CD4-positive, CD25-positive, alpha-beta regulatory T cell (primary cell): Measurements from ENCODE around the gene RAPGEF5. TPM values are rescaled to one million over a fixed set of nuclear protein-coding genes. Genes with fewer than 3 reads are reported as not detected.
A peak's percentile ranks its signal among the peaks of the same experiment; 100 is the strongest.

ENCODE experiments used
- ATAC-seq, 2 donors: fragments of 150-1000 bp; cut with Tn5 transposase; one replicate each; pipeline ENCODE4 v1.10.0; 2021; ENCODE audit warnings: low read depth in 2 of 2, moderate number of reproducible peaks in 2 of 2, moderate library complexity in 1 of 2
- DNase-seq, 3 donors: peaks; one replicate each; pipeline versions ENCODE4 v3.0.0 to v3.0.0-alpha.2; 2012 to 2022; ENCODE audit warnings: mixed read lengths in 1 of 3
- H3K27ac ChIP-seq: one replicate; pipeline ENCODE4 v1.7.0; 2013; ENCODE audit warnings: mild to moderate bottlenecking, low read length; ENCODE audit not compliant: insufficient read depth, poor library complexity, severe bottlenecking
- H3K27me3 ChIP-seq: one replicate; pipeline ENCODE4 v1.7.0; 2013; ENCODE audit warnings: low read length; ENCODE audit not compliant: control insufficient read depth, insufficient read depth
- H3K36me3 ChIP-seq: one replicate; pipeline ENCODE4 v1.7.0; 2013; ENCODE audit warnings: mild to moderate bottlenecking, low read length, moderate library complexity; ENCODE audit not compliant: control insufficient read depth, insufficient read depth
- H3K4me1 ChIP-seq: 2 replicates; pipeline ENCODE4 v1.7.0; 2013; ENCODE audit warnings: mild to moderate bottlenecking, low read length; ENCODE audit not compliant: insufficient read depth, control insufficient read depth, poor library complexity, severe bottlenecking
- H3K4me3 ChIP-seq: one replicate; pipeline ENCODE4 v1.7.0; 2013; ENCODE audit warnings: low read depth, mild to moderate bottlenecking, low read length, moderate library complexity
- H3K9me3 ChIP-seq, 2 experiments: 1 replicate in 1 of 2; 2 replicates in 1 of 2; pipeline ENCODE4 v1.7.0; 2013; ENCODE audit warnings: low read length in 2 of 2, mild to moderate bottlenecking in 1 of 2, moderate library complexity in 1 of 2; ENCODE audit not compliant: control insufficient read depth in 2 of 2
- H3K27ac Mint-ChIP-seq, 3 donors: one replicate each; pipeline ENCODE4 v1.8.0; 2020 to 2022; ENCODE audit warnings: mild to moderate bottlenecking in 3 of 3, mixed read lengths in 3 of 3, moderate library complexity in 2 of 3
- H3K27me3 Mint-ChIP-seq: one replicate; pipeline ENCODE4 v1.8.0; 2022; ENCODE audit warnings: mild to moderate bottlenecking, mixed read lengths
- H3K36me3 Mint-ChIP-seq: one replicate; pipeline ENCODE4 v1.8.0; 2020; ENCODE audit warnings: mixed read lengths
- H3K4me1 Mint-ChIP-seq, 4 donors: one replicate each; pipeline ENCODE4 v1.8.0; 2020 to 2022; ENCODE audit warnings: mixed read lengths in 4 of 4, mild to moderate bottlenecking in 1 of 4
- H3K4me3 Mint-ChIP-seq, 4 donors: one replicate each; pipeline ENCODE4 v1.8.0; 2020 to 2022; ENCODE audit warnings: mild to moderate bottlenecking in 4 of 4, mixed read lengths in 4 of 4, moderate library complexity in 3 of 4
- H3K9me3 Mint-ChIP-seq, 7 donors: one replicate each; pipeline ENCODE4 v1.8.0; 2020 to 2022; ENCODE audit warnings: mixed read lengths in 7 of 7, mild to moderate bottlenecking in 3 of 7, moderate library complexity in 2 of 7
- polyA plus RNA-seq, 4 donors: library from polyadenylated mRNA; unstranded; fragments of 300-500 nt; fragmentation: Illumina TruSeq; gene quantifications; one replicate each; pipeline ENCODE4 v1.2.3, GENCODE V29; 2021
- total RNA-seq: library from RNA; stranded (reverse); gene quantifications from one replicate; pipeline ENCODE4 v1.2.3, GENCODE V29; 2022

RAPGEF5 gene
- total and polyA plus RNA-seq, 5 donors from 2014 or later: not detected

DNA sequence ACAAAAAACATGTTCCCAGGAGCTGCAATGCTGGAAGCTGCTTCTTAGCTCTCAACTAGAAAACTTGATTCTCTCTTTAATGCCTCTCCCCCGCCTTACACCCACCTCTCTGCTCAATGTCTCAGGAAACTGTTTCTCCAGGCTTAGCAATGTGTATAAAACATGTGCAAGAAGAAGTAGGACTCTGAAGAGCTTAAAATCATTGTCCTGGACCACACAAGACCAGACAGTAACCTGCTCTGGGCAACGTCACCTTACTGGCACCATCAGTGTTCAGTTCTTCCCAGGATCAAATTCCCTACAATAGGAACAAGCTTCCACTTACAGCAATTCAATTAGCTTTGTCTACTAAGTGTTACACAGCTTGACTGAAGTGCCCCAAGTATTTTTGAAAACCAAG lies 104.9 kb downstream of the RAPGEF5 start:
- Histone ChIP-seq H3K27me3 (no peaks in the 10 kb centered on the region), H3K27ac (no peak overlapping the region), H3K4me1 (no peaks in the 10 kb centered on the region), H3K36me3 (no peaks in the 10 kb centered on the region), H3K4me3 (no peak overlapping the region), H3K9me3 (no peaks in the 10 kb centered on the region)
- ATAC-seq (no peak), DNase-seq (no peak)
- H3K4me1 Mint-ChIP-seq: no peaks in the 10 kb centered on the region
- H3K4me3 Mint-ChIP-seq: no peak overlapping the region
- peaks cover 0 to 3% (median 0%) of the 10 kb centered on the region in 7 donors for H3K9me3 Mint-ChIP-seq
- H3K27ac Mint-ChIP-seq: no peak overlapping the region
- no peaks in the 10 kb centered on the region for H3K36me3 Mint-ChIP-seq
- no peaks in the 10 kb centered on the region for H3K27me3 Mint-ChIP-seq

DNA sequence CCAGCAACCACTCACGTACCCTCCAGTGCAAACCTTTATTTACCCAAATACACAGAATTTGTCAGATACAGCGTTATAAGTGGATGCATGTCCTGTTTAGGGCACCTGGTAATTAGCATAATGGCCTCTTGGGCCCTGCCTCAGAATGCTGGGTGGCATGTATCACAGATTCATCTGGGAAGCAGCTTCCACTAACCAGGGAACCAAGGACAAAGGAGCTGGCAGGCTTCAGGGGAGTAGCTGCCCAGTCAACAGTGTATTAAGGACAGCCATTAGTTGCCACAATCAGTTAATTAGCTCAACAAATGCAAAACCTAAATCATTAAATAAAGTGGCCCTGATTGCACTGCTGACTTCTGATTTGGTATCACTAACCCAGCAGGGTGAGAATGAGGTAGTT lies 105.7 kb downstream of the RAPGEF5 start:
- Histone ChIP-seq H3K27me3 (no peaks in the 10 kb centered on the region), H3K27ac (no peak overlapping the region), H3K9me3 (no peaks in the 10 kb centered on the region), H3K4me1 (no peaks in the 10 kb centered on the region), H3K36me3 (no peaks in the 10 kb centered on the region), H3K4me3 (no peak overlapping the region)
- Mint-ChIP-seq H3K4me1 (no peaks in the 10 kb centered on the region), H3K27me3 (no peaks in the 10 kb centered on the region), H3K27ac (no peak overlapping the region), H3K9me3 (peaks cover 0 to 8% (median 0%) of the 10 kb centered on the region in 7 donors), H3K36me3 (no peaks in the 10 kb centered on the region), H3K4me3 (no peak overlapping the region)
- DNase-seq (no peak), ATAC-seq (no peak)

DNA sequence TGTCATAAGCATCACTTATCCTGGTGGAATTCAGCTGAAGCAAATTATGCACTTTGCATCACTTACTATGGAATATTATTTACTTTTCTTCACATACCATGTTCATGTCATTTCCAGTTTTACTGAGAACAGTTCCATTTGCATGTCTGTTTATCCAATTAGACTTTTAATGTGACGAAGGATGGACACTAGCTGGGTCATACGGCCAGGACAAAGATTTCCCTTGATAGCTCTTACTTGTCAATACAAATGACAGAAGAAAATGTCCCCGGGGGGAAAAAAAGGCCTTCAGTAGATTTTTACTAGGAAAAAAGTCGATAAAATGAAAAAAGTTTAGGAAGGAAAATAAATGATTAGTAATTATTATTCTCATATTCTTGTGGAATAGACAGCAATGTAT lies 106.6 kb downstream of the RAPGEF5 start:
- Histone ChIP-seq H3K9me3 (no peaks in the 10 kb centered on the region), H3K4me3 (no peak overlapping the region), H3K27me3 (no peaks in the 10 kb centered on the region), H3K36me3 (no peaks in the 10 kb centered on the region), H3K4me1 (no peaks in the 10 kb centered on the region), H3K27ac (no peak overlapping the region)
- Mint-ChIP-seq H3K27me3 (no peaks in the 10 kb centered on the region), H3K9me3 (peaks cover 0 to 8% (median 0%) of the 10 kb centered on the region in 7 donors), H3K4me3 (no peak overlapping the region), H3K27ac (no peak overlapping the region), H3K36me3 (no peaks in the 10 kb centered on the region), H3K4me1 (no peaks in the 10 kb centered on the region)
- no peak for DNase-seq
- ATAC-seq: no peak

DNA sequence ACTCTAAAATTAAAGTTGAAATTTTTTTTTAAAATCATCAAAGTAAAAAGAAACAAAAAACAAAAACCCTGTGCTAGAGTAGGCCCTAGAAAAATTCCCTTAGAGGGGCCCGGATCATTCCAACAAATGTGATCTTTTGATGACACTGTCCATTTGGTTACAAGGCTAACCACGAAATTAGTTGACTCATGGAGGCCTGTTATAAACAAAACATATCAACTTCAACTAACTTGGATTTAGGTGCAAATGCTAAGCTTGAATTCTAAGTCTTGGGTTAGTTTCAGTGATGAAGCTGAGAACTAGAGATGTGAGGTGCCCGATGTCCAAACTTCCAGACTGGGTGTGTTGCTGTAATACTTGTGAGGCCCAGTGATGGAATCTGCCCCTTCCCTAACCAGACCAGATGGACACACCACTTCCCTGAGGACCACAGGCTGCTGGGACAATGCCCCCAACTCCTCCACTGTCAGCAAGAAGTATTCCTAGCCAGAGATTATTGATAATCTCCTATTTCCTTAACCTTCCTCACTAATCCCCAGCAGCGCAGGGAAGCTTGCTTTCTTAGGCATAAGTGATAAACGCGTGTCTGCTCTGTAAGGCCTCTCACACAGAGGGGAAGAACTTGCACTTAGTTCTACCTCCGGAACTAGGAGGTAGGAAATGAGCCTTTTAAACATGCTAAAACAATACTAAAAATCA lies 108.7 kb downstream of the RAPGEF5 start:
- Mint-ChIP-seq H3K4me1 (no peaks in the 10 kb centered on the region), H3K36me3 (no peaks in the 10 kb centered on the region), H3K9me3 (peaks cover 0 to 8% (median 0%) of the 10 kb centered on the region in 7 donors), H3K4me3 (no peak overlapping the region), H3K27me3 (no peaks in the 10 kb centered on the region), H3K27ac (no peak overlapping the region)
- ATAC-seq (no peak), DNase-seq (no peak)
- Histone ChIP-seq H3K9me3 (no peaks in the 10 kb centered on the region), H3K4me1 (no peaks in the 10 kb centered on the region), H3K4me3 (no peak overlapping the region), H3K27me3 (no peaks in the 10 kb centered on the region), H3K27ac (no peak overlapping the region), H3K36me3 (no peaks in the 10 kb centered on the region)

DNA sequence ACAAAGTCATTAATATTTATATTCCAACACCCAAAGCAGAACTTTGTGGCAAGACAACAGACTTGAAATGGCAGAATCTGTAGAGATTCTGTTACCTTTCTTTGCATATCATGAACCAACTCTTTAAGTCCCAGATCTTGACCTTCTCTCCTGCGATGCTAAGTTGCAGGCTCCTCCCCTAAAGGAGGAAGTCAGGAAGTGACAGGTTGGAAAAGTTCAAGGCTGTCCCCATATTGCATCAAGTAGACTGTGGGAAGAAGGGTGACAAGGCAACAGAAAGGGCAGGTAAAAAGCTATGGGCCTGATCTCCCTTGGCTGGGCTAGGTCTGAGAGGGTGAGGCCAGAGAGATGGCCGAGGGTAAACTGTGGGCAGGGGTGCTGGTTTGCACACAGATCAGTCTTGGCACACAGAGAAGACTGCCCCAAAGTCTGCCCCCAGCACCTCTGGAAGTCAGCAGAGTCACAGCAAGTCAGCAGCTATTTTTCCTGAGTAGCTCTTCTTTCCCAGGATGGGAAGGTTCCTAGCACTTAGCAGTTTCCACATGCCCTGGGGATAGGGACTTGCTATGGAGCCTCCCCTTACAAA lies 115.1 kb downstream of the RAPGEF5 start:
- ATAC-seq: no peak

DNA sequence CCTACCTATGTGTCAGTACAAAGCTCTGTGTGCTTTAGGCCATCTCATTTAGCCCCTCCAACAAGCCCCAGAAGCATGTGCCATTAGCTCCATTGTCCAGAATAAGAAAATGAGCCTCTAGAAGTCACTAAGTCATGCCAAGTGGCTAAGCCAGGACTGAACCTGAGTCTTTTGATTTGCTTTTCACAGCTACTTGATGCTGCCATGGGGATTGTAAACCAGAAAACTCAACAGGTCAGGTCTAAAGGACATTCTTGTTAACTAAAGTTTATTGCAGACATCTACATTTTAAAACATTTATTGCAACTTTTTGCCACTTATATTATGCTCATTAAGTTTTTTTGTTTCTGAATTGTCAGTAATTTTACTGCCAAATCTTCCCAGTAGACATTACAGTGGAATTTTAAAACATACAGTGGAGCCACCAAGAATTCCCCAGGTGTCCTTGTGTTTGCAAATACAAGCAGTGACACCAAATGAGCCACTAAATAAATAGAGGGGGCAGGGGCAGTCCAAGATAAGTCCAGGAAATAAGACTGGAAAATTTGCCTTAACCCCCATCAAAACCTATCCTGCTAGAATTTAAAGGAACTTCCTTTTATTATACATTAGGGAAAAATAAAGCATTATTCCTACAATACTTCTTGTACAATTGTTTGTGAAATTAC lies 115.9 kb downstream of the RAPGEF5 start:
- Mint-ChIP-seq H3K4me3 (no peak overlapping the region), H3K4me1 (no peaks in the 10 kb centered on the region), H3K27ac (no peak overlapping the region), H3K36me3 (no peaks in the 10 kb centered on the region), H3K9me3 (peaks cover 0 to 2% (median 0%) of the 10 kb centered on the region in 7 donors), H3K27me3 (no peaks in the 10 kb centered on the region)
- Histone ChIP-seq H3K36me3 (no peaks in the 10 kb centered on the region), H3K4me1 (no peaks in the 10 kb centered on the region), H3K27ac (no peak overlapping the region), H3K27me3 (no peaks in the 10 kb centered on the region), H3K9me3 (no peaks in the 10 kb centered on the region), H3K4me3 (no peak overlapping the region)
- DNase-seq: no peak
- ATAC-seq: no peak

More for the DNA sequence above, 115.1 kb downstream of the RAPGEF5 start:
- Histone ChIP-seq H3K4me1 (no peaks in the 10 kb centered on the region), H3K27me3 (no peaks in the 10 kb centered on the region), H3K27ac (no peak overlapping the region), H3K36me3 (no peaks in the 10 kb centered on the region), H3K9me3 (no peaks in the 10 kb centered on the region), H3K4me3 (no peak overlapping the region)
- Mint-ChIP-seq H3K9me3 (peaks cover 0 to 5% (median 1%) of the 10 kb centered on the region in 7 donors), H3K36me3 (no peaks in the 10 kb centered on the region), H3K4me1 (no peaks in the 10 kb centered on the region), H3K27me3 (no peaks in the 10 kb centered on the region), H3K4me3 (no peak overlapping the region), H3K27ac (peak overlapping the region in 1 of 3 donors; percentile 55)
- no peak for DNase-seq

DNA sequence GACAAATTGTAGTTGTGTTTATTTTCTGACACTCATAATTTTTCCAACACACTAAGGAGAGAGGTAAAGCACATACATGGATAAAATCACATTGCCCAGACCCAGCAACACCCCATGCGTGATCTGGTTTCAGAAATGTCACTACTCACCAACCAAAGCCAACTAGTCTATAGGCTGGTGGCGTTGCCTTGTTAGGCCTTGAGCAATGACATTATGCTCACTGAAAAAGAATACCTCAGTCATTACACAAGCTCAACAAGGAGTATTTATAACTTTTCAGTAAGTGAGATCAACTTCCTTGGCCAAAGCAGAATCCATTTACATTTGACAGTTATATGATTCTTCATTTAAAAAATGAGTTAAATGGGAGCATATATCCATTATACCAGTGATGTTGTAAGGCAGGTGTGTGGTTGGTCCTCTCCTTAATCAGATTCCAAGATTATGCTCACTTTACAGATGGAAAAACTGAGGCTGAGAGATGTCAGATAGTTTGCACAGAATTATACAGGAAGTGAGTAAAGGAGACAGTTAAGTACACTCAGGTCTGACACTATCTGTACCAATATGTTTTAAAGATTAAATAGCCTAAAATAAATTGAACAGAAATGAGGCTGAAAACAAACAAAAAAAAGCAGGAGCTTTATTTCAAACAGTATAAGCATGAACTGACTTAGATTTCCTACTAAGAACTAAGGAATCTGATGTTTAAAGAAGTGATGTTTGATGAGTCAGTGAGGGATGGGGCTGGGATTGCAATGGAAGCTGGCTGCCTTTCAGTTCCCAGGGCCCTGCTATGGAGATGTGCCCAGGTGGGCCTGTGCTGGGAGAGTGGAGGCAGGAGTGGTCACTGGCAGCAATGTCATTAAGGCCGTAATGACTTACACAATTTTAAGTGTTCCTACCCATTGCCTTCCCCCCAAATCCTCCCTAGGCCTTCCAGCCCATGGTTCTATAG lies 118.3 kb downstream of the RAPGEF5 start:
- peaks cover 0 to 1% (median 0%) of the 10 kb centered on the region in 7 donors for H3K9me3 Mint-ChIP-seq
- H3K9me3 ChIP-seq: no peaks in the 10 kb centered on the region
- H3K27ac ChIP-seq: no peak overlapping the region
- no peak for ATAC-seq
- H3K36me3 Mint-ChIP-seq: no peaks in the 10 kb centered on the region
- H3K4me1 ChIP-seq: no peaks in the 10 kb centered on the region
- no peak overlapping the region for H3K4me3 ChIP-seq
- H3K4me3 Mint-ChIP-seq: no peak overlapping the region
- H3K27me3 ChIP-seq: no peaks in the 10 kb centered on the region
- H3K36me3 ChIP-seq: no peaks in the 10 kb centered on the region
- no peaks in the 10 kb centered on the region for H3K27me3 Mint-ChIP-seq
- no peaks in the 10 kb centered on the region for H3K4me1 Mint-ChIP-seq
- no peak overlapping the region for H3K27ac Mint-ChIP-seq
- DNase-seq: no peak
